ENCODE measurements around the gene MMP14.

Gene MMP14

DNA sequence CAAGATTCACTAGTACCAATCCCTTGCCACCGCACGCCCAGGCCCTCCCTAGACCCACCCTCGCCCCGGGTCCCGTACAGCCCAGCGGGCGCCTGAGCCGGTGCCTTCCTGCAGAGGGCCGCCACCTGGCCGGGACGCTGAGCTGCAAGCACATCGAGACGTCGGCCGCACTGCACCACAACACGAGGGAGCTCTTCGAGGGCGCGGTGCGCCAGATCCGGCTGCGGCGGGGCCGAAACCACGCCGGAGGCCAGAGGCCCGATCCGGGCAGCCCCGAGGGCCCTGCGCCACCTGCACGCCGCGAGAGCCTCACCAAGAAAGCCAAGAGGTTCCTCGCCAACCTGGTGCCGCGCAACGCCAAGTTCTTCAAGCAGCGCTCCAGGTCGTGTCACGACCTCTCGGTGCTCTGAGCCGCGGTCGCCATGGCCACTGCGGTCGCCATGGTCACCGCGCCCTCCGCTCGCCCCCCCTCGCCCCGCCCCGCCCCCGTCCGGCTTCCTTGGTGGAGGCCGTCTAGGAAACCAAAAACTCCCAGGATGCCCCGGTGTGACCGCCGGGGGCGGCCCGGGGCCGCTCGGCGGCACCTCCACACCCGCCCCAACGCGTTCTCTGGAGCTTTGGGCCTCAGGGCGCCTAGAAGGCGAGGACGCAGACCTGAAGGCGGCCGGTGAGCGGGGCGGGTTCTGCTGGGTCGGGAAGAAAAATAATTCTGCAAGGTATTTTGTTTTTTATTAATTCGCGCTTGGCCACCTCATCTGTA is 50.3 kb downstream of the MMP14 start:
- DNase-seq: peak; percentile 80

DNA sequence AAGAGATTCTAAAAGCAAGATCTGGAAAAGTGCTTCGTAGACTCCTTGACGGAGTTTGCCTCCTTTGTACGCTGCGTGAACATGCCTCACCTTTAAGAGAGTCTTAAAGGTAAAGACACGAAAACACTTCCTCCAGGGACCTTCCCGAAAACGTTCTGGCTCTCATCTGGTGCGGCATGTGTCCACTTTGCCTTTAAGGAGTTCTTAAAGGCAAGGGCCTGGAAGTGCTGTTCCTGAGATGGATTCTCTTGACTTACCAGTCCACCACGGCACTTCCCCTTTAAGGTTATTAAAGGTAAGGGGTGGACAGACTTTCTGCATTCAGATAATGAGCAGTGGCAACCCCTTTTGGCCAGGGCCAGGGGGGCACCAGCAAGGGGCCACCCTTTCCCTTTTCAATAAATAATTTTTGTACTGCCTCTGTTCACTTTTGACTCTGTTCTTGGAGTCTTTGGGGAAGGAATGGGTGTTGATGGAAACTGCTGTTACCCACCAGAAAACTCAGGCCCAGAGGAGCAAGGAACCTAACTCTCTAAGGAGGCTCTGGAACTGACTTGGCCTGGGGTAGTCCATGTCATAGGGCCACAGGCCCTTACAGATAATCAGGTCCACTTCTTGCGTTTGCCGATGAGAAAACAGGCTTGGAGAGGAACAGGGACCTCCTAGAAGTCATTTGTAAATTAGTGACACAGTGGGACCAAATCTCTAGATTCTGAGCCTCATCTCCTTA is 51.0 kb downstream of the MMP14 start:
- DNase-seq: peak; percentile 55

DNA sequence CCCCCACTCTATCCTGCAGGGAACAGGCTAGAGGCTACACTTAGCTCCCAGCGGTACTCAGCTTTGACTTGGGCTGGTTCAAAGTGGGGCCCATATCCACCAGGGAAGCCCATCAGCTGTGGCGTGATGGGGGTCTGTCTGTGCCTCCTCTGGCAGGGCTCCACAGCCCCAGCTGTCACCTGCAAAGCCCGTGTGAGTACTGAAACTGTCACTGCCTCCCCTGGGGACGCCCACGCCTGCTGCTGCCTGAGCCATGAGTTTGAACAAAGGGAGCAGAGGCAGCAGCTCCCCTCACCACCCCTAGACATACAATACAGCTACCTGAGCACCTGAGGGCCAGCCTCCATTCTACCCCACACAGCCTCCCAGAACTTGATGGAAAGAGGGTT is 51.6 kb downstream of the MMP14 start:
- DNase-seq: peak; percentile 68

DNA sequence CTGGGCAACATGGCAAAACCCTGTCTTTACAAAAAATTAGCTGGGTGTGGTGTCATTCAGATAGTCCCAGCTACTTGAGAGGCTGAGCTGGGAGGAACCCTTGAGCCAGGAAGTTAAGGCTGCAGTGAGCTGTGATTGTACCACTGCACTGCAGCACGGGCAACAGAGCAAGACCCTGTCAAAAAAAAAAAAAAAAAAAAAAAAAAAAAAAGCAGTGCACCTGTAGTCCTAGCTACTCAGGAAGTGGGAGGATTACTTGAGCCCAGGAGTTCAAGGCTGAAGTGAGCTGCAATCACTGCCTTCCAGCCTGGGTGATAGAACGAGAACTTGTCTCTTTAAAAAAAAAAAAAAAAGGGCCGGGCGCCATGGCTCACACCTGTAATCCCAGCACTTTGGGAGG is 52.3 kb downstream of the MMP14 start:
- DNase-seq: peak; percentile 43

DNA sequence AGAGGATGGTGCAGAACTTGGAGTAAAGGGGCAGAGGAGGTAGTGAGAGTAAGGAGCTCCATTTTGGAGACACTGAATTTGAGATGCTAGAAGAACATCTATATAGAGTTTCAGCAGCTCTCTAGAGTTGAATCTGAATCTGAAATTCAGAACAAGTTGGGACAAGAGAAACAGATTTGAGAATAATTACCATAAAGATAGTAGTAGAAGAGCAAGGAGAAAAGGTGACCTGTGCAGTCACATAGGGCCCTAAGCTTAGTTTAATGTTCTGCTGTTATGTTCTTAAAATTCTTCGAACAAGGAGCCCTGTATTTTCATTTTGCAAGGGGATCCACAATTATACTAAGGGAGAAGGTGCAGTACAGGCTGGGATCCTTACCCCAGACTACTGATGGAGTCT is 54.0 kb downstream of the MMP14 start:
- no peak for DNase-seq

DNA sequence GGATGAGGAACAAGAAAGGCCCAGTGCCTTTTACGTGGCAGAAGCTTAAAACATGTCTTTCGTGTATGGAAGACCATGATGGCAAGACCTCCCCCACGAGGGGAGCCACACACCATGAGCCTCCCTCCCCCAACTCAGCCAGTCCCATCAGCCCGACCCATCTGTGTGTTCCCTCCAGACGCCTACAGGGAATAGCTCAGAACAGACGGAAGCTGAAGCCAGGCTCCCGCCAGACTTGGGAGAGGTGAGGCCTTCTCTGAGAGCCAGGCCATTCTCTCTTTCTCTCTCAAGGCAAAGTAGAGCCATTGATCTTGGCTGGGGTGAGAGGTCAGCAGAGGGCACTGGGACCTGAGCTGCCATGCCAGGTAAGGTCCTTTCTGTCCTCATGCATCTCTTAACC is 56.1 kb downstream of the MMP14 start:
- DNase-seq: no peak

DNA sequence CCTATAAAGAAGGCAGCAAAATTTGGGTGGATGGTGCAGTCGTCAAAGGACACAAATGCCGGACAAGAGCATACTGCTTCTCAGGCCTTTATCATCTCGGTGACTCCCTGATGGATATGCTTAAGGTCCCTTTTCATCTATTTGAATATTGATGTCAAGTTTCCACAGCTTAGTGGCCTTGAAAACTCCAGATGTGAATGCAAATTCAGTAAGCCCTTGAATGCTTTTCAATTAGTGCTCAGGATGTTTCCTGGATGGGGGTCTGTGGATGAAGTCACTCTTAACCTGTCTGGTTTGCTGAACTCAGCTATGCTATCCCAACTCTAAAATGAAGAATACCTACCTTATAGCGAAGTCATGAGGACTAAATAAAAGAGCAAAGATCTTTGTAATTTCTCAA is 57.3 kb downstream of the MMP14 start:
- no peak for DNase-seq

DNA sequence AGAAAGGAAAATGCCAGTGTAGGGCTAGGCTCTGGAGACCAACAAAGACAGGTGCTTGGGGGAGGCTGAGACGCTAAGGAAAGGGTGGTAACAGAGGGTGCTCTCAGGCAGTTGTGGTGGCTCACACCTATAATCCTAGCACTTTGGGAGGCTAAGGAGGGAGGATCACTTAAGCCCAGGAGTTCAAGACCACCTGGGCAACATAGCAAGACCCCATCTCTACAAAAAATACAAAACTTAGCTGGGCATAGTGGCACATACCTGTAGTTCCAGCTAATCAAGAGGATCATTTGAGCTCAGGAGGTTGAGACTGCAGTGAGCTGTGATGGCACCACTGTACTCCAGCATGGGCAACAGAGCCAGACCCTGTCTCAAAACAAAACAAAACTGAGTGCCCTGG is 59.0 kb downstream of the MMP14 start:
- no peak for DNase-seq

DNA sequence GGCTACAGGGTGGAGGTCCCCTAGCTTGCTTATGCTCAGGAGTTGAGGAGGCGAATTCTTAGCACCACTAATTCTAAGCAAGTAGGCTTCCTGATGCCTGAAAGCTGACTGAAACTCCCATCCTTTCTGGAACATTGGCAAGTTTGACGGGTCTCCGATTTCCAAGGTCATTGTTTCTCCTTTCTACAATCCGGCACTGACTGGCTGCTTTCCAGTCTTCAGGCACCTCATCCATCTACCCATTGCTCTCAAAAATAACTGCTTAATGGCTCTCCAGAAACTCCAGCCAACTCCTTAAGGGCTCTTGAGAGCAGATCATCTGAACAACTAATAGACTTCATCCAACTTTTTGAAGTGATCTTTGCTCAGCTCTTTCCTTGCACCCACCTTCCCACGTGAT is 60.0 kb downstream of the MMP14 start:
- no peak for DNase-seq

DNA sequence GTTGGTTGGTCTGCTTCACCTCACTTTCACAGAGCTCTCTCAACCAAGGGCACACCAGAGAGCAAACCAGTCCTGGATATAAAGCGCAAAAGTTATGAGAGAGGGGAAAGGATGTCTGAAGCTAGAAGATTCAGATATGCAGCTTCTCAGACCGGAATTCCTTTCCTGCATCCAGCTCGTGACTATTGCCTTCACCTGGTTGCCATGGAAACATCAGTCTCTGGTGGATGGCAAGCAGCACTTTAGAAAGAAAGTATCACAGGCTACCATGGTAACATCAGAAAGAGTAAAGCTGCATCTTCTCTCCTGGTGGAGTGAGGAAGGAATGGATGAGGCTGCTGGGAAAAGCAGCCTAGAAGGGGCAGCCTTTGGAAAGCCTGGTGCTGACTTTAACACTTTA is 60.4 kb downstream of the MMP14 start:
- no peak for DNase-seq

DNA sequence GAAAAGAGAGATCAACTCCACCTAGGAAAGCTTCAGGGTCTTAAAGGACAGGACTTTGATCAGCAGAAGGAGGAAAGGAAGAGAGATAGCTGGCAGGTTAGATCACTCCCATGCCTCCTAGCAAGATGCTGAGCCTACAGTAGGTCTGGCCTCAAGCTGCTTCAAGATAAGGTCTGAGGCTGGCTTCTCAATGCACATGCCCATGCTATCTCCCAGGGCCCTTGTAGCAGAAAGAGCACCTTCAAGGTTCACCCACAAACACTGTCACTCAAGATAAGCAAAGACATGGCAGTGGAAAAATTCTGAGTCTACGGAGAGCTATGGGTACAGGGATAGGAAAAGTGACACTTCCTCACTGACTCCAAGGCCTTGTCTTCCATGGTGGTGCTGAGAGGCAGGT is 61.0 kb downstream of the MMP14 start:
- no peak for DNase-seq

All from CD4-positive, alpha-beta T cell treated with Interferon gamma for 1 hour (primary cell).